ENCODE measurements around the gene RALBP1. TPM values are rescaled to one million over a fixed set of nuclear protein-coding genes. Genes with fewer than 3 reads are reported as not detected.
A peak's percentile ranks its signal among the peaks of the same experiment; 100 is the strongest.
"Not testable (repeated sequence)": the region's sequence is repeated elsewhere in the genome, so short reads cannot be mapped to it uniquely, and the experiment has no call there.

RALBP1 gene
- total RNA-seq, 4 donors from 2014 or later: 60.2 to 97.6 (median 72.2) TPM

- TF ChIP-seq, protein P1, sequence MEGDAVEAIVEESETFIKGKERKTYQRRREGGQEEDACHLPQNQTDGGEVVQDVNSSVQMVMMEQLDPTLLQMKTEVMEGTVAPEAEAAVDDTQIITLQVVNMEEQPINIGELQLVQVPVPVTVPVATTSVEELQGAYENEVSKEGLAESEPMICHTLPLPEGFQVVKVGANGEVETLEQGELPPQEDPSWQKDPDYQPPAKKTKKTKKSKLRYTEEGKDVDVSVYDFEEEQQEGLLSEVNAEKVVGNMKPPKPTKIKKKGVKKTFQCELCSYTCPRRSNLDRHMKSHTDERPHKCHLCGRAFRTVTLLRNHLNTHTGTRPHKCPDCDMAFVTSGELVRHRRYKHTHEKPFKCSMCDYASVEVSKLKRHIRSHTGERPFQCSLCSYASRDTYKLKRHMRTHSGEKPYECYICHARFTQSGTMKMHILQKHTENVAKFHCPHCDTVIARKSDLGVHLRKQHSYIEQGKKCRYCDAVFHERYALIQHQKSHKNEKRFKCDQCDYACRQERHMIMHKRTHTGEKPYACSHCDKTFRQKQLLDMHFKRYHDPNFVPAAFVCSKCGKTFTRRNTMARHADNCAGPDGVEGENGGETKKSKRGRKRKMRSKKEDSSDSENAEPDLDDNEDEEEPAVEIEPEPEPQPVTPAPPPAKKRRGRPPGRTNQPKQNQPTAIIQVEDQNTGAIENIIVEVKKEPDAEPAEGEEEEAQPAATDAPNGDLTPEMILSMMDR (IDR thresholded peaks at IDR 0.05): no peak
- DNase-seq (ENCODE audit: low spot score) (no peak), ATAC-seq (ENCODE audit: low FRiP score) (peak; percentile 5)
These were observed 604 bp downstream of the RALBP1 start for GRCh38 chr18:9475643-9476591.

DNA sequence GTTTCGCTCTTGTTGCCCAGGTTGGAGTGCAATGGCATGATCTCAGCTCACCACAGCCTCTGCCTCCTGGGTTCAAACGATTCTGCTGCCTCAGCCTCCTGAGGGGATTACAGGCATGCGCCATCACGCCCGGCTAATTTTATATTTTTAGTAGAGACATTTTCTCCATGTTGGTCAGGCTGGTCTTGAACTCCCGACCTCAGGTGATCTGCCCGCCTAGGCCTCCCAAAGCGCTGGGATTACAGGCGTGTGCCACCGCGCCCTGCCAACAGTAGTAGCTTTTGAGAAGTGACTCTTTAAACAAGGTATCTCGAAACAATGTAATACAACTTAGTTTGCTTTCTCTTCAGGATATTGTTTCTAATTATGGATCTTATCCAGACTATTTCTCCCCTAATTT is 1.6 kb downstream of the RALBP1 start:
- ATAC-seq (ENCODE audit: low FRiP score); DNase-seq (ENCODE audit: low spot score): not testable (repeated sequence)

DNA sequence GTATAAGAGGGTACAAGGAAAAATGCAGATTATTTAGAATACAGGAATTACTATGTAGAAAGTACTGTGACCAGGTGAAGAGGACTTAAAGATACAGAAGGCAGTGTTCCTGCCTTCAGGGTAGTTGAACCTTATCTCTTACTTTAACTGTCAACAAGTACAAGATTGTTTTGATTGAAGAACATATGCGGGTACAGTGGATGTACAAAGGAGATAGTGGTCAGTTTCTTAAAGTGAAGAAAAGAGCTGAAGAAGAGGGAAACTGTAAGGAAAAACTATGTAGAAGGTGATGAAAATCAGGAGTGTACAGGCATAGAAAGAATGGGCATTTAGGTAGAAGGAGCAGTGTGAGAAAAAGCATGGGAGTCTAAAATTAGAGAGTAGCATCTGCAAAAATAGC is 2.2 kb downstream of the RALBP1 start:
- TF ChIP-seq, protein P1 (IDR thresholded peaks at IDR 0.05): no peak
- ATAC-seq (ENCODE audit: low FRiP score) (no peak), DNase-seq (ENCODE audit: low spot score) (no peak)

DNA sequence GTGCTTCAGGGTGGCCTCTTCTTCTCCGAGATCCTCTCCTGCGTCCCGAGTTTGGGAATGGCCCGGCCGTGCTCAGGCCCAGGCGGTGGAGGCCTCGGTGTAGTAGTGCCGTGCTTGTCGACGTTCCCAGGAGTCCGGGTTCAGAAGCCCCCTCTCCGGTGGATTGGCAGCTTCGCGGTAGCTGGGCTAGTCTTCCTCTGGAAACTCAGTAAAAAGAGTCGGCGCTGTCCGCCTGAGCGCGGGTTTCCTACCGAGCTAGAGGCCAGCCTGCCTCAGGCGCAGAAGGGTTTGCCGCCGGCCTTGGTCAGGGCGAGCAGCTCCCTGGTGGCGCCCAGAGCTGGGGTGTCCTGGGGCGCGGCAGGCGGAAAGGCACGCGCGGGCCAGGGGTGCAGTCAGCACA is 3.2 kb downstream of the RALBP1 start:
- DNase-seq (ENCODE audit: low spot score) (no peak), ATAC-seq (ENCODE audit: low FRiP score) (no peak)

DNA sequence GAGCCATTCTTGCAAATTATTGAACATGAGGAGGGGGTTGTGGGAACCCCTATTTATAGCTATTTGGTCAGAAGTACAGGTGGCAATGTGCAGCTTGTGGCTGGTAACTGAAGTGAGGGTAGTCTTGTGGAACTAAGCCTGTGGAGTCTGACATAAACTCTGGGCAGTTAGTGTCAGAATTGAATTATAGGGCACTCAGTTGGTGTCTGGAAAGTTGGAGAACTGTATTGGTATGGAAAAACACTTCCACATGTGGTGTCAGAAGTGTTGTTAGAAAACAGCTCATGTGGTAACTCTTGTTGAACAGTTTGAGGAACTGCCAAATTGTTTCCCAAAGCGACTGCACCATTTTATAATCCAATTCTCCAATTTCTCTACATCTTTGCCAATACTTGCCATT is 7.5 kb downstream of the RALBP1 start:
- ATAC-seq (ENCODE audit: low FRiP score) (no peak), DNase-seq (ENCODE audit: low spot score) (no peak)
- TF ChIP-seq, protein P1 (IDR thresholded peaks at IDR 0.05): no peak

More for the DNA sequence above, 3.2 kb downstream of the RALBP1 start:
- TF ChIP-seq, protein P1 (IDR thresholded peaks at IDR 0.05): no peak

GRCh38 chr18:9483526-9483925 is 8.2 kb downstream of the RALBP1 start:
- ATAC-seq (ENCODE audit: low FRiP score) (no peak), DNase-seq (ENCODE audit: low spot score) (no peak)
- TF ChIP-seq, protein P1 (IDR thresholded peaks at IDR 0.05): no peak

- ATAC-seq (ENCODE audit: low FRiP score); DNase-seq (ENCODE audit: low spot score): not testable (repeated sequence)
These were observed 9.5 kb downstream of the RALBP1 start for GRCh38 chr18:9484856-9485255.

DNA sequence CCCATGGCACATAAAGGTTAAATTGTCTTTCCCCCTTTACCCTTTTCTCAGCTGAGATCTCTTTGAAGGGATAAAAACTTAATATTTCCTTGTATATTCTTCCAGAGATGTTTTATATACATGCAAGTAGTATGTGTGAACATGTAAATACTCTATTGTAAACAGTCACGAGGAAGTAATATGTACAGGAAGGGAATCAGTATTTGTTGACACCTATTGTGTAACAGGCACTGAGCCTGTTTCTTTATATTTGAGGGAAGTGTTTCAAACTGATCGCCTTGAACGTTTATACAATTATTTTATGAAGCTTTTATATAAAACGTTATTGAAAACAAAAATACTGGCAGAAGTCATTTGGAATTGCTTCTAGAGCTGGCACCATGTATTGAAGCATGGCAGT is 13.2 kb downstream of the RALBP1 start:
- no peak for DNase-seq (ENCODE audit: low spot score)
- ATAC-seq (ENCODE audit: low FRiP score): no peak
- TF ChIP-seq, protein P1 (IDR thresholded peaks at IDR 0.05): no peak
